HS-5 (cell line): ENCODE data around the gene ESPNL.
"Not testable (repeated sequence)": the region's sequence is repeated elsewhere in the genome, so short reads cannot be mapped to it uniquely, and the experiment has no call there.

Experiments
- DNase-seq: peaks from one replicate; pipeline ENCODE4 v3.0.0-alpha.2; 2012; ENCODE audit warnings: low read depth

ESPNL gene, protein sequence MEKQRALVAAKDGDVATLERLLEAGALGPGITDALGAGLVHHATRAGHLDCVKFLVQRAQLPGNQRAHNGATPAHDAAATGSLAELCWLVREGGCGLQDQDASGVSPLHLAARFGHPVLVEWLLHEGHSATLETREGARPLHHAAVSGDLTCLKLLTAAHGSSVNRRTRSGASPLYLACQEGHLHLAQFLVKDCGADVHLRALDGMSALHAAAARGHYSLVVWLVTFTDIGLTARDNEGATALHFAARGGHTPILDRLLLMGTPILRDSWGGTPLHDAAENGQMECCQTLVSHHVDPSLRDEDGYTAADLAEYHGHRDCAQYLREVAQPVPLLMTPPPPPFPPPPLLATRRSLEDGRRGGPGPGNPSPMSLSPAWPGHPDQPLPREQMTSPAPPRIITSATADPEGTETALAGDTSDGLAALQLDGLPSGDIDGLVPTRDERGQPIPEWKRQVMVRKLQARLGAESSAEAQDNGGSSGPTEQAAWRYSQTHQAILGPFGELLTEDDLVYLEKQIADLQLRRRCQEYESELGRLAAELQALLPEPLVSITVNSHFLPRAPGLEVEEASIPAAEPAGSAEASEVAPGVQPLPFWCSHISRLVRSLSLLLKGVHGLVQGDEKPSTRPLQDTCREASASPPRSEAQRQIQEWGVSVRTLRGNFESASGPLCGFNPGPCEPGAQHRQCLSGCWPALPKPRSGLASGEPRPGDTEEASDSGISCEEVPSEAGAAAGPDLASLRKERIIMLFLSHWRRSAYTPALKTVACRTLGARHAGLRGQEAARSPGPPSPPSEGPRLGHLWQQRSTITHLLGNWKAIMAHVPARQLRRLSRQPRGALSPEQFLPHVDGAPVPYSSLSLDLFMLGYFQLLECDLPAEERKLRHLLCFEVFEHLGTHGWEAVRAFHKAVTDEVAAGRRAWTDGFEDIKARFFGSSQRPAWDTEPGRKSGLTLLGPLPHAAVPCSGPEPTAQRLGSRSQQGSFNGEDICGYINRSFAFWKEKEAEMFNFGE

DNA sequence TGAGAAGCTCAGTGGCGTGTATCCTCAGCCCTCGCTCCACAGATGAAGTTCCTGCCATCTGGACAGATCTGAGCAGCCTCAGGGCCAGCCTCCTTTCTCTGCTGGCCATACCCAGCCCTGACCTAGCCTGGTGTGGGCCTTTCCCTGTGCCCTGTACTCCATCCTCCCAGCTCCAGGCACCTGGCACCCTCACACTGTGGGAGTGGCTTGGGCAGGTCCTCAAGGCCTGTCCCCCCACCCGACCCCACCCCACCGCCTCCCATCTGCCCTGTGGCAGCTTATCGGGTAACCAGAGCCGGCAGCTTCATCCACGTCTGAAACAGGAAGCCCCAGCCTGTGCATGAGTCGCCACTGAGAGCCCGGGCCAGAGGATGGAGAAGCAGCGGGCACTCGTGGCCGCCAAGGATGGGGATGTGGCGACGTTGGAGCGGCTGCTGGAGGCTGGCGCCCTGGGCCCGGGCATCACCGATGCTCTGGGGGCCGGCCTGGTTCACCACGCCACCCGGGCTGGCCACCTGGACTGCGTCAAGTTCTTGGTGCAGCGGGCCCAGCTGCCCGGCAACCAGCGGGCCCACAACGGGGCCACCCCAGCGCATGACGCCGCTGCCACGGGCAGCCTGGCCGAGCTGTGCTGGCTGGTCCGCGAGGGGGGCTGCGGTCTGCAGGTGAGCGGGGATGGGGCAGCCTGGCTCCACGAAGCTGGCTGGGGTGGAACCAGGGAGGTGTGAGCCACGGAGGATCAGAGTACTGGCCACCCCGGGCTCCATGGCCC is at the start of gene ESPNL:
ESPNL (plus strand) TSS at position 292 of the 772 bp plus-strand sequence; CDS start at position 372, 80 bp downstream.
- no peak for DNase-seq

DNA sequence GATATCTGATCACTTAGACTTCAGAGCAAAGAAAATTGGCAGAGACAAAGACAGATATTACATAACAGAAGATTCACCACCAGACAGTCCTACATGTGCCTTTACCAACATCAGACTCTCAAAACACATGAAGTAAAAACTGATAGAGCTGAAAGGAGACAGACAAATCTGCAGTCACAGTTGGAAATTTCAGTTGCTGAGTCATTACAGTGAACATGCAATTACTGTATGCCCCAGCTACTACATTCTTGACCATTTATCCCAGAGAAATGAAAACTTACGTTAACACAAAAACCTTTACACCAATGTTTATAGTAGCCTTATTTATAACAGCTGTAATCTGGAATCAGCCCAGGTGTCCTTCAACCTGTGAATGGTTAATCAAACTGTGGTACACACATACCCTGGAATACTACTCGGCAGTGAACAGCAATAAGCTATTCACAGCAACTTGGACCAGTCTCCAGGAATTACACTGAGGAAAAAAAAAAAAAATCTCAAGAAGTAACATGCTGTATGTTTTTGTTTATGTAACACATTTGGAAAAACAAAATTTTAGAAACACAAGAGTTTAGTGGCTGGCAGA is 46.9 kb upstream of the ESPNL start:
- no peak for DNase-seq

DNA sequence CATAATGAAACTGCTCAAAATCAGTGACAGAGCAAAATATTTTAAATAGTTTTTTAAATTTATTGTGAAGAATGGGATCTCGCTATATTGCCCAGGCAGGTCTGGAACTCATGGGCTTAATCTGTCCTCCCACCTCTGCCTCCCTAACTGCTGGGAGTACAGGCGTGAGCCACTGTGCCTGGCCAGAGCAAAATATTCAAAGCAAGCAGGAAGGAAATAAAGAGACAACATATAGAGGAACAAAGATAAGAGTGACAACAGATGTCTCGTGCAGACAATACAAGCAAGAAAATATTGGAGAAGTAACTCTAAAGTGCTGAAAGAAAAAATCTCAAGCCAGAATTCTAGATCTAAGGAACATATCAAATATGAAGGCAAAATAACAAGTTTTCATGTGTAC is 44.3 kb upstream of the ESPNL start:
- no peak for DNase-seq

DNA sequence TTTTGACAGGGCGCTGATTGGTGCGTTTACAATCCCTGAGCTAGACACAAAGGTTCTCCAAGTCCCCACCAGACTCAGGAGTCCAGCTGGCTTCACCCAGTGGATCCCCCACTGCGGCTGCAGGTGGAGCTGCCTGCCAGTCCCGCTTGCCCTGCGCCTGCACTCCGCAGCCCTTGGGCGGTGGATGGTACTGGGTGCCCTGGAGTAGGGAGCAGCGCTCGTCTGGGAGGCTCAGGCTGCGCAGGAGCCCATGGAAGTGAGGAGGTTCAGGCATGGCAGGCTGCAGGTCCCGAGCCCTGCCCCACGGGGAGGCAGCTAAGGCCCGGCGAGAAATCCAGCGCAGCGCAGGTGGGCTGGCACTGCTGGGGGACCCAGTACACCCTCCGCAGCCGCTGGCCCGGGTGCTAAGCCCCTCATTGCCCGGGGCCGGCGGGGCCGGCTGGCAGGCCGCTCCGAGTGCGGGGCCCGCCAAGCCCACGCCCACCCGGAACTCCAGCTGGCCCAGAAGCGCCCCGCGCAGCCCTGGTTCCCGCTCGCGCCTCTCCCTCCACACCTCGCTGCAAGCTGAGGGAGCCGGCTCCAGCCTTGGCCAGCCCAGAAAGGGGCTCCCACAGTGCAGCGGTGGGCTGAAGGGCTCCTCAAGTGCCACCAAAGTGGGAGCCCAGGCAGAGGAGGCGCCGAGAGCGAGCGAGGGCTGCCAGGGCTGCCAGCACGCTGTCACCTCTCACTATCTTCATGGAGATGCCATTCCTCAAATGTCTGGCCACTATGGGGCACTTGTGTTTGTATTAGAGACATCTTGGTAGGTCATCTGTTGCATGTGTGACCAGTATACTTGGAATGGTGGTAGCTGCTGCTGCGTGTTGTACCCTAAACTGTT is 42.2 kb upstream of the ESPNL start:
- not testable (repeated sequence) for DNase-seq

DNA sequence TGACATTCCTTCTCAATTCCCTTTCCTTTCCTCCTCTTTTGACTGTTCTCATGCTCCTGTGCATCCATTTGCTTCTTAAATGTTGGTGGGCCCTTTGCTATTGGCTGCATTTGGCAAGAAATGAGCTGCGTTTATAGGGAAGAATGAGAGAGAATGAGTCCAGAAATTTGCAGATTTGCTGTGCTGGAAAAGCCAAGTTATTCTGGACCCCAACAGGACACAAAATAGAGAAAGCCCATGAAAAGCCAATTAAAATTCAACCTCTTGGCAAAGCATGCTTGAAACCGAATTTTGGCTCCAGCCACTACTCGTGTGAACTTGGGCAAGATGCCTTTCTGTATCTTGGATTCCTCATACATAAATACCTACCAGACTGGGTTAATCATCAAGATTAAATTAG is 40.6 kb upstream of the ESPNL start:
- DNase-seq: no peak

DNA sequence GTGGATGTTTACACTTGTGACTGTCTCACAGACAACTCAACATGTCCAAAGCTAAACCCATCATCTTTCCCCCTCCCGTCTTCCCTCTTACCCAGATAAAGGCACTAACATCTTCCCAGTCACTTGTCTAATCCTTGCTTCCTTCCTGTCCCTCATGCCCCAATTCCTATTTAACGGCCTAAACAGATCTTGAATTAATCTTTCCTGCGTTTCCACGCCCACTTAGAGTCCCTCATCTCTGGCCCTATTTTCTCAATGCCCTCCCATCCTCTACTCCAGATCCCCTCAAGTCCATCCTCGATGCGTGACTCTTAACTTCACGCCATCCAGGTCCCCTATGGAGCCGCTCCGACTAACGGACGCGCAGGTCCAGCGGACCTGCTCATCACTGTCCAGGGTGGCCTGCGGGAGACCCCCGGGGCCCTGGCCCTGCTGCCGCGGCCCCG is 40.0 kb upstream of the ESPNL start:
- peak; percentile 18 for DNase-seq

DNA sequence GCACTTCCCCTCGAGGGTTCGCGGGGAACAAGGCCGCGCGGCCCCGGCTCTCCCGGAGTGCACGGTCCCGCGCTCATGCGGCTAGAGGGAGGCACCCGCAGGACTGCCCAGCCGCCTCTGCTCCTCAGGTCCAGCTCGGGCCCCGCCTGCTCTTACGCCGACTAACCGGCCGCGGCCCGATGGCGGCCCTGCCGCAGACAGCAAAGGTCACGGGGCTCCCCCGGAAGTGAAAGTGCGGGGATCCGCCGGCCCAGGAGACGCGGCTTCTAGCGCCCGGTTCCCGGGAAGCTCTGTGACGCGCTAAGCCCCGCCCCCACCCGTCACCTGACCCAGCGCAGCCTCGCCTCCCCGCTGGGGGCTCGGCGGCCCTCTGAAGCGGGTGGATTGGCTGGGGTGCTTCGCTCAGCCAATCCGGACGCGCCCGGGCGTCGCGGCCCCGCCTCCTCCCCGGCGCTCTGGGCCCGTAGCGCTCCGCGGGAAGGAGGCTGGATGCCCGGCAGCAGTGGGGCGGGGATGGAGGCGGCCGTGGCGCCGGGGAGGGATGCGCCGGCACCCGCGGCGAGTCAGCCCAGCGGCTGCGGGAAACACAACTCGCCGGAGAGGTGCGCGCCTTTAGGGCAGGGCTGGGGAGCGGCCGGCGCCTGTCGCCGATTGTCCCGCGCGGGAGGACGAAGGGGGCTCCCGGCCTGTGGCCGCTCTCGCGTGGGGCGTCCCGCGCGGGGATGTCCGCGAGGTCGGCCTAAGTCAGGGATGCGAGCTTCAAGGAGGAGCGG is 39.4 kb upstream of the ESPNL start, which contains the start of gene SCLY:
SCLY (plus strand) TSS at position 460 of the 773 bp plus-strand sequence; CDS start at position 514, 54 bp downstream.
- DNase-seq: peak; percentile 89

DNA sequence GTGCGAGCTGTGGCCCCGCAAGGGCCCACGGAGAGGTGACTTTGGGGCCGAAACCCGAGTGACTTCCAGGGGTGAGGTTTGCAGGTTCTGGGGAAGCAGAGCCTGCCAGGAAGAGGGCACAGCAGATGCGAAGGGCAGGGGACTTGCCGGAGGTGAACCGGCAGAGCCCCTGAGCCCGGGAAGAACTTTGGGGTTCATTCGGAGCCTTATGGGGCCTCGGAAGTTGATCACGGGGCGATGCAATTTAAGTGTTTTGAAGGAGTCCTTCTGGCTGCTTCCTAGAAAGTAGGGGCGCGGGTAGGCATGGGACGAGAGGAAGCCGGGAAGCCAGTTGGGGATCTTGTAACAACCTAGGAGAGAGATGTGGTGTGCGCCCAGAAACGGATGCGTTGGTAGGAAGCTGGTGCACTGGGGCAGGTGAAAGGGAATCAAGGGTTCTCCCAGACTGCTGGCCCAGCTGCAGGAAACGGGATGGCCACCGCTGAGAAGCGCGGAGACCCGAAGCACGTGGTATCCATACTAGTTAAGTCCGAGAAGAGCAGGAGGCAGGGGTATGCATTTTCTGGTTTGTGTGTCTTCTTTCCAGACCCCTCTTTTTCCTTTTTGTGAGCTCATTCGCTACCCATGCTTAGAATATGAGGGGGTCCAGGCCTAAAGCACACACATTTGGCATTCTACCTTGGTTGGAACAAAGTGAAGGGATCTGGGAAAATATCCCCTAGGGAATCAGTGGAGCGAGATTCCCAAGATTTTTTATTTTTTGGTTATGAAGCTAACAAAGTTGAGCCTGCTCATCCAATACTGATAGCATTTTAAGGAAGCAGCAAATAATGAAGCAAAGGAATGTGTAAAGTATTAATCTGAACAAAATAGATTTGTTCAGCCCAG is 38.6 kb upstream of the ESPNL start:
- DNase-seq: peak; percentile 30

DNA sequence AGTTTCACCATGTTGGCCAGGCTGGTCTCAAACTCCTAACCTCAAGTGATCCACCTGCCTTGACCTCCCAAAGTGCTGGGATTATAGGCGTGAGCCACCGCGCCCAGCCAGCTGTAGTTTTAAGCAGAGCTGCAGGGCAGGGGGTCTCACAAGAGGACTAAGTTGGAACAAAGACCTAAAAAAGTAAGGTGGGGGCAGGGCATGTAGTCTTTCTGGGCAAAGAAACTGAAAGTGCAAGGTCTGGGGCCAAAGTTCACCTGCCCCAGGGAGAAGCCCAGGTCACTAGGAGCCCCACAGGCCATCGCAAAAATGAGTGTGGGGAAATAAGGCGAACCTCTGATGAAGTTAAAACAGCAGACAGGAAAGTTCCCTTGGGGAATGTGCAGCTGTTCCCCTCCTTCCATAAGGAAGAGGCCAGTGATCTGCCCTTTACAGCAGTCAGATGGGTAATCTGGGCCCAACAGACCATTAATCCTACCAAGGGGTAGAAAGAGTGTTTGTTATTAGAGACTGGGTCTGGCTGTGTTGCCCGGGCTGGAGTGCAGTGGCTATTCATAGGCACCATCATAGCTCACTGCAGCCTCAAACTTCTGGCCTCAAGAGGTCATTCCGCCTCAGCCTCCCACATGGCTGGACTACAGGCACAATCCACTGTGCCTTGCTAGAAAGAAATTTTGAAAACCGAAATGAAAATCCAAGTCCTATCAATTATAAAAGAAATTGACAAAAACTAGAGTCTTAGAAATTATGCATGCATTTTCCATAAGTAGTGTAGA is 36.5 kb upstream of the ESPNL start:
- no peak for DNase-seq

DNA sequence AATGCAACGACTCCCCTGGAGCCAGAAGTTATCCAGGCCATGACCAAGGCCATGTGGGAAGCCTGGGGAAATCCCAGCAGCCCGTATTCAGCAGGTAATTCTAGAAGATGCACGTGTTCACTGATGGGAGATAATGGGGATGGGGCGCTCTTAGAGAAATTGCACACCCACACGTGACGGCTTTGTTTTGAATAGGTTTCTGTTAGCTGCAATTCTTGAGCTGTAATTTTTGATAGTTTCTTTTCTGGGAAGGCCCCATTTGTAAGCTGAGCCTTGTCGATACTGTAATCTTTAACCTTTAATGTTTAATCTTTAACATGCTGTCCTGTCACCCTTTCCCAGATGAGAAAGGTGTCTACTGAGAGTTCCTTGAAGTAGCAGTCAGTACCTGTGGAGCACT is 35.8 kb upstream of the ESPNL start:
- no peak for DNase-seq

DNA sequence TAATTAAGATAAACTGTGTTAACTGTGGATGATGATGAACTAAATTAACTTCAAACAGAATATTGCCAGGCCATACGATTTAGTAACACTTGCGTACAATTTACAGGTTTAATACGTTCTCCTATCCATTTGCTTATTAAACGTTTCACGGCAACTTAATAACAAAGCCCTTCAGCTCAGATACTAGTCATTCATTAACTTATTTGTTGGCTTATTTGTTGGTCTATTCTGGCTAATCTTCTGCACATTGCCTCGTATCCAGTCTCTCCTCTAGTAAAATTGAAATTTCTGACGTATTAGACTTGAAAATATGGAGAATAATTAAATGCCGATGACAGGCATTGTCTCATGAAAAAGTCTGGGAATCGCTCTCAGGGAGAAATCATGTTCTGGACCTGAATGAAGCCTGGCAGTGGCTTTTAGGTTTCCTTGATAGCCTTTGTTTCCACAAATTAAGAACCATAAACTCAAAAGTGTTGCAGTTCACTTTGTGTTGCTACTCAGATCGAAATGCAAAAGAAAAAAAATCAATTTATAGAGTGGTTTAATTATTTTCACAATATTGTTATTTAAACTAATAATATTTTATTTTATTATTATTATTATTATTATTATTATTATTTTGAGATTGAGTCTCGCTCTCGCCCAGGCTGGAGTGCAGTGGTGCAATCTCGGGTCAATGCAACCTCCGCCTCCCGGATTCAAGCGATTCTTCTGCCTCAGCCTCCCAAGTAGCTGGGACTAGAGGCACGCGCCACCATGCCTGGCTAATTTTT is 34.9 kb upstream of the ESPNL start:
- DNase-seq: no peak

DNA sequence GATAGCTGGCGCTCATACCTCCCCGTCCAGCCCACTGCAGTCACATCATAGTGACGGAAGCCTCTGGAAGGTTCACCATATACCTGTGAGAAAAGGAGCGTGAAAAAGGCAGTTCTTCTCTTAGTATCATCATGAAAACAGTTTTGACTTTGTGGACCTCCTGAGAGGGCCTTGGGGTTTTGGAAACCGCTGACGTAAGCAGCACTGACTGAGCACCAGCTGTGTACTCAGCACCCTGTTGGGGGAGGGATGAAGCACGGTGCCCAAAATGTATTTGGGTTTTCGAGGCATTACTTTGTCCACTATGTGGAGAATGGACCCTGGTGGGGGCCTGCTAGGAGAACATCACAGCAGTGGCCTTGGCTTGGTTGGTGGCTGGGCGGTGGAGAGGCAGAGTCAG is 33.9 kb upstream of the ESPNL start:
- no peak for DNase-seq

DNA sequence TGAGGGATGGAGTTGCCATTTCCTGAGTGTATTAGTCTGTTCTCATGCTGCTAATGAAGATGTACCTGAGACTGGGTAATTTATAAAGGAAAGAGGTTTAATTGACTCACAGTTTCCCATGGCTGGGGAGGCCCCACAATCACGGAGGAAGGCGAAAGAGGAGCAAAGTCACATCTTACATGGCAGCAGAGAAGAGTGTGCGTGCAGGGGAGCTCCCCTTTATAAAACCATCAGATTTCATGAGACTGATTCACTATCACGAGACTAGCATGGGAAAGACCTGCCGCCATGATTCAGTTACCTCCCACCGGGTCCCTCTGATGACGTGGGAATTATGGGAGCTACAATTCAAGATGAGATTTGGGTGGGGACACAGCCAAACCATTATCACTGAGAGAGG is 33.4 kb upstream of the ESPNL start:
- DNase-seq: not testable (repeated sequence)

DNA sequence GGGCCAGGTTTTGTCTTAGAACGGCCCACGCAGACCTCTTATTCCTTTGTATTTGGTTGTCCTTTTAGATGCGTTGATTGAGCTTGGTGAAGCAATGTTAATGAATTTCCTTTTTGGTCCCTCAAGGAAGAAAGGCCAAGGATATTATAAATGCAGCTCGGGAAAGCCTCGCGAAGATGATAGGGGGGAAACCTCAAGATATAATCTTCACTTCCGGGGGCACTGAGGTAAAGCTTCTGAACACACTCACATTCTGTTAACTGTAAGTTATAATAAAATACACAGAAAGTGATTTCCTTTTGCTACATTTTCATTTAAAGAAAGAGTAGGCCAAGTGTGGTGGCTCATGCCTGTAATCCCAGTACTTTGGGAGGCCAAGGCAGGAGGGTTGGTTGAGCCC is 32.2 kb upstream of the ESPNL start:
- DNase-seq: no peak

DNA sequence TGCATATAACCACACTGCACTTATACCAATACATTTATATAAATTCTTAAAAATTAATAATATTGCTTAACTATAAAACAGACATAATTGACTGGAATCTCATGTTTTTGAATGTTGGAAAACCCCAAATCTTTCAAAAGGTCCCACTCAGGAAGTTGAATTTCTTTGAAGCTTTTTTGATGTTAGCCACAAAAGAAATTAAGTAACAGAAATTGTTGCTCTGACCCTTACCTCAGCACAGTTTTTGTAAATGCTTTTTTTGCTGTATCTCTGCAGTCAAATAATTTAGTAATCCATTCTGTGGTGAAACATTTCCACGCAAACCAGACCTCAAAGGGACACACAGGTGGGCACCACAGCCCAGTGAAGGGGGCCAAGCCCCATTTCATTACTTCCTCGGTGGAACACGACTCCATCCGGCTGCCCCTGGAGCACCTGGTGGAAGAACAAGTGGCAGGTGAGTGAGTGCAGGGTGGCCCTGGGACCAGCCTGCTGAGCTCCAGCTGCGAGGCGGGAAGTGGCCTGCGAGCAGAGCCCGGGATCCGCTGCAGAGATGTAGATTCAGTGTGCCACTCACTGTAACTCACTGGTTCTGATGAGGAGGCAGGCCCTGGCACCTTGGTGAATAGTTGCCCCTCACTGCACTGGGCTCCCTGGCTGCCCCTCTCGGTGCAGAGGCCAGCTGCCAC is 31.0 kb upstream of the ESPNL start:
- no peak for DNase-seq

DNA sequence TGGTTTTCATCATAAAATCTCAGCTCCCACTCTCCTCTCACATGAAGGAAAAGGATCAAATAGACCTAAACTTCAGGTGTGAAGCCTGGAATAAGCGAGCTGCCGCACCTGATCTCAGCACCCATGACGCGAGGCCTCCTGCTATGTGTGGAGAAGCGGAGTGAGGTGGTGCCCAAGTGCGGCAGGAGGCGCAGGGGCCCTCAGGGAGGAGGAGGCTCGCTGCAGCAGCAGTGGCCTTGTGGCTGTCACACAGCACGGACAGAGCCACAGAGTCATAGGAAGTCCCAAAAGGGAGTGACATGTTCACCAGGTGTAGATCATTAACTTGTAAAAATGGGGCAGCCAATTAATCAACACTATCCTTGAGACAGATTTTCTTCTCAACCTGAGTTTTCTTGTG is 30.3 kb upstream of the ESPNL start:
- DNase-seq: no peak
